Measurements from ENCODE around the gene CD72.
A peak's percentile ranks its signal among the peaks of the same experiment; 100 is the strongest.
"Not testable (repeated sequence)": the region's sequence is repeated elsewhere in the genome, so short reads cannot be mapped to it uniquely, and the experiment has no call there.

Gene CD72

DNA sequence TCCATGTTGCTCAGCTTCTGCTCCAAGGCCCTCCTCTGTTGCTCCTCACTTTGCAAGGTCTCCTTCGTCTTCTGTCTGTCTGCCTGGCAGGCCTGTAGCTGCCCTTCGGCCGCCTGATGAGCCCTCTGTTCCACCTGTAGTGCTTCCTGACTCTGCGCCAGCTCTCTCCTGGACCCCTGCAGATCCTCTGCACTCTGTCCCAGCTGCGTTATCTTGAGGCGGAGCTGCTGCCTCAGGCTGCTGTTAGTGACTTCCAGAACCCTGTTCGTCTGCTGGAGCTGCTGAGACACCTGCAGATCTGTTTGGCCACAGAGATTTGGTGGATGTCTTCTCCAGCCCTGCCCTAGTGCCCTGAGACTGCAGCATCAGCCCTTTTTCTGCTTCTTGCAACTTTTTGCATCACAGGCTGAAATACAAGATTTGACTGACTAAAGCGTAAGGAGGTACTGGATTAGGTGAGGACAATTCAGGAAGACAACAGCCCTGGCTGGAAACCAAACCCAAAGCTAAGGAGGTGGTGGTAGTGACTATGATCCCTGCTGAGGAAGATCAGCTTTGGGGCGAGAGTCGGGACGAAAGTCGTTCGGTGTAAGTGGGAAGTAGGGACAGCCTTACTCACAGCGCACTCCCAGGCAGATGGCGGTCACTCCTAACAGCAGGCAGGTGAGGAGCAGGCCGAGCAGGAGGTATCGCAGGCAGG lies 2.1 kb downstream of the CD72 start:
- DNase-seq: no peak

DNA sequence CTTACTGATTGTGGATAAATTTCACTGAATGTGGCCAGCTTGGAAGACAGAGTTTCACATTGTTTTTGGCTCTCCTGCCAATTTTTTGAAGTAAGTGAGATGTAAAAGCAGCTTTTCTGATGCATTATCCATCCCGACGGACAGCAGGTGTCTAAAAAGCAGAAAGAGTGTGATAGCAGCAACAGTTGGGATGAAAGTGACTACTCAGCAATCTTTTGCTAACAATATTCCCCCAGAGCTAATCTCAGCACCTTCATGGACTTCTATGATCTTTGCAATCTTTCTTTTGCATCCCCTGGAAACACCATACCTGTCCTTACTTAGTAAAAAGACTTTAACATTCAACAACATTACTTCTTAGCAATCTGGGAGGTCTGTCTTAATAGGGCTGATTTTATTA lies 5.4 kb downstream of the CD72 start:
- DNase-seq: no peak

DNA sequence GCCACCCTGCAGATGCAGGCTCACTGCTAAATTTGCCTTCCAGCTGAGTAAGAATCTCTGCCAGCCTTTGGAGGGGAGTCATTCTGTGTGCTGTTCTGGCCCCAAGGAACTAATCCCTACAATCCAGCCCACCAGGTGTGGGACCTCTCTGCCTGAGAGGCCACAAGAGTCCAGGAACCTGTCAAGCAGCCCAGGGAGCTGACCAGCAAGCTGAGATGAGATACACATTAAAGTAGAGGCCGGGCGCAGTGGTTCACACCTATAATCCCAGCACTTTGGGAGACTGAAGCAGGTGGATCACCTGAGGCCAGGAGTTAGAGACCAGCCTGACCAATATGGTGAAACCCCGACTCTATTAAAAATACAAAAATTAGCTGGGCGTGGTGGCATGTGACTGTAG lies 6.1 kb downstream of the CD72 start:
- DNase-seq: not testable (repeated sequence)

DNA sequence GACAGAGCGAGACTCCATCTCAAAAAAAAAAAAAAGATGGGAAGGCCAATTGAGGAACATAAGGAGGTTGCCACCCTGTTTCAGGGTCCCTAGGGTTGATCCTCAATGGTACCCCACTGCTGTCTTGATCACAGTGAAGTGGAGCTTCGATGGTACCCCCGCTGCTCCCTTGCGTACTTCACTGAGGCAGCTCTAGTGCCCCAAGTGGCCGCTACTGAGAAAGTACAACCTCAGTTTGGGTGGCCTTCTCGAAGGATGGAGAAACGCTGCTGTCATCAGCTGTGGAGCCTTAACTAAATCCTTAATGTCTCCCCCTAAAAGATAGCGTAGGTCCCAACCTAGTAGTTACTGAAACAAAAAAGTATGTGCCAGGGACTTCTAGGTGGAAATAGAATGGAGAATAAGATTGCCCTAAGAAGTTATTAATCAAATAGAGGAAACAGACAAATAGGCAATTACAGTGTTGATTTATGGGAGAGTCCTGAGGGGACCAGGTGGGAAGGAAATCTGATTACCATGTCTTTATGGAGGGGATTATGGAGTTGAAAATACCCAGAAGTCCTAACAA lies 6.9 kb downstream of the CD72 start:
- DNase-seq: peak; percentile 45

DNA sequence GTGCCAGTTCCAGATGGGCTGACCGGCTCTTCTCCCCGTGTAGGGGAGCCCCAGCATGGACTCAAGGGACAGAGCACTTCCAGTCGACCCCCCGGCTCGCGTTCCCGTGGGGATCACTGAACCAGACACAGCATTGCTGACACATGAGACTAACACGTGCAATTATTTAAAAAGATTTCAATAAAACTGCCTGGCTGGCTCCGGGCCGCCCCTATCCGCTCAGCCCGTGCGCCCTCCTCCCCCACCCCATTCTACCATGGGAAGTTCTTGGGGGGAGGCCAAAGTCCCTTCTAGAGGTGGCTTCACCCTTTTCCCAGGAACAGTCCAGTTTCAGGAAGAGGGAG lies 8.4 kb downstream of the CD72 start:
- no peak for DNase-seq

DNA sequence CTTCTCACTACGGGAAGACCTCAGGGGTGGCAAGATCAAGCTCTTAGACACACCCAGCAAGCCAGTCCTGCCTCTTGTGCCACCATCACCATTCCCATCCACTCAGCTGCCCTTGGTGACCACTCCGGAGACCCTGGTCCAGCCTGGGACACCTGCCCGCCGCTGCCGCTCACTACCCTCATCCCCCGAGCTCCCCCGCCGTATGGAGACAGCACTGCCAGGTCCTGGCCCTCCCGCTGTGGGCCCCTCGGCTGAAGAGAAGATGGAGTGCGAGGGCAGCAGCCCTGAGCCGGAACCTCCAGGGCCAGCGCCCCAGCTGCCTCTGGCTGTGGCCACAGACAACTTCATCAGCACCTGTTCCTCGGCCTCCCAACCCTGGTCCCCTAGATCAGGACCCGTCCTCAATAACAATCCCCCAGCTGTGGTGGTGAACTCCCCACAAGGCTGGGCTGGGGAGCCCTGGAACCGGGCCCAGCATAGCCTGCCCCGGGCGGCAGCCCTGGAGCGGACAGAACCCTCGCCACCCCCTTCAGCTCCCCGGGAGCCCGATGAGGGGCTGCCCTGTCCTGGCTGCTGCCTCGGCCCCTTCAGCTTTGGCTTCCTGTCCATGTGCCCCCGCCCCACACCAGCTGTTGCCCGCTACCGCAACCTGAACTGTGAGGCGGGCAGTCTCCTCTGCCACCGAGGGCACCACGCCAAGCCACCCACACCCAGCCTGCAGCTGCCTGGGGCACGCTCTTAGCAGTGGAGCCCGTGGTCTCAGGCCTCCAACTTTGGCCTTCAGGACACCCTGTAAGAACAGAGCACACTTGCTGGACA lies 9.0 kb downstream of the CD72 start:
- no peak for DNase-seq

DNA sequence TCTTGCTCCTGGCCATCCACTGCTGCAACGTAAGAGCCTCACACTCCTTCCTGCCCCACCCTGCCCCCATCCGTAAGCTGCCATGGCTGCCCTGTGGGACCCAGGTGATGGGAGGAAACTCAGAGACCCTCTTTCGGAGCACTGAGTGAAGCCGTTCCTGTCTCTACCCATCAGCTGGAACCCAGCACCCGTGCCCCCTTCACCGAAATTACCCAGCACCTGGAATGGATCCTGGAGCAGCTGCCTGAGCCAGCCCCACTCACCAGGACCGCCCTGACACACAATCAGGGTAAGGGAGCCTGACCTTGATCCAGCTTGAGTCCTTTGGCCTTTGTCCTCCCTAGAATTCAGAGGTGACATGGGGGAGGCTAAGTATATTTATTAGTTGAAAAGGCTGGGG lies 10.0 kb downstream of the CD72 start:
- DNase-seq: no peak

DNA sequence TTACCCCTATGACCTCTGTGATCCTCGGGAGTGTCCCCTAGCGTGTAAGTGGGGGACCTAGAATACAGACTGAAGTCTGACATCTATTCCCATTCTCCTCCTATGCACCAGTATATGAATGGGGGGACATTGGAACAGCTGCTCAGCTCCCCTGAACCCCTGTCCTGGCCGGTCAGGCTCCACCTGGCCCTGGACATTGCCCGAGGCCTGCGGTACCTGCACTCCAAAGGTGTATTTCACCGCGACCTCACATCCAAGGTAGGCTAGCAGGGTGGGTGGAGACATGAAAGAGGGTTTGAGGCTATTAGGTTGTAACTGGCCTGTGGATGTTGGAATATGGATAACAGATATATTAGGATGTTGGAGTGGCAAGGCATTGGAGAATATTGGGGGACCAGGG lies 11.5 kb downstream of the CD72 start:
- DNase-seq: no peak

DNA sequence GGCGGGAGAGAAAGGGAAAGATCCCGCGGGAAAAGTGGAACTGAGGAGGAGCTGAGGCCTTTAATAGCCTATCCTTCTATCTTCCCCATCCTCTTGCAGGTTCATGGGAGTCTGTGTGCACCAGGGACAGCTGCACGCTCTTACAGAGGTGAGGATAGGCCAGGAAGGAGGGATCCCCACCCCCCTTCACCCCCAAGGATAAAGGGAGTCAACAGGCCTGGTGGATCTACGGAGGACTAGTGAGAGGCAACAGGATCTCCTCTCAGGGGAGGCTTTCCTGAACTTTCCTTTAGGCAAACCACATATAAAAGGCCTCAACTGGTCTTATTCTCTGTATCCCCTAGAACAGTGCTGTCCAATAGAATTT lies 12.1 kb downstream of the CD72 start:
- DNase-seq: no peak

DNA sequence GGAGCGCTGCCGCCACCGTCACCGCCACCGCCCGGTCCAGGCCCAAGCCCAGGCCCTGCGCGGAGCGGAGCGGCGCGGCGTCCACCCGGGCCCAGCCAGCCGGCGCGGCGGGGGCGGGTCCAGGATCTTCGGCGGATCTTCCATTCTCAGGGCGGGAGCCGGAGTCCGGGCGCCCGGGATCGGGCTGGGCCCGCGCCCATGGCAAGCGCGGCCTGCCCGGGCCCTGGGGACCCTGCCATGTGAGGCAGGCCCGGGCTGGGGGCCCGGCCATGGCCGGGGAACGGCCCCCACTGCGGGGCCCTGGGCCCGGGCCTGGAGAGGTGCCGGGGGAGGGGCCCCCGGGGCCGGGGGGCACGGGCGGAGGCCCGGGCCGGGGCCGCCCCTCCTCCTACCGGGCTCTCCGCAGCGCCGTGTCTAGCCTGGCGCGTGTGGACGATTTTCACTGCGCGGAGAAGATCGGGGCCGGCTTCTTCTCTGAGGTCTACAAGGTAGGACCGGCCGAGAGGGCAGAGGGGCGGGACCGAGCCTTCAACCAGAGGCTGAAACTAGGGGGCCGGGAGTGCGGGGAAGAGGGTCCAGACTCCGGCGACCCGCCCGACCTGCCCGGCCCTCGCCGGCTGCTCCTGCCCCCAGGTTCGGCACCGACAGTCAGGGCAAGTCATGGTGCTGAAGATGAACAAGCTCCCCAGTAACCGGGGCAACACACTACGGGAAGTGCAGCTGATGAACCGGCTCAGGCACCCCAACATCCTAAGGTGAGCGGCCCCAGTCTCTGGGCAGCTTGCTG lies 12.7 kb downstream of the CD72 start:
- DNase-seq: no peak

DNA sequence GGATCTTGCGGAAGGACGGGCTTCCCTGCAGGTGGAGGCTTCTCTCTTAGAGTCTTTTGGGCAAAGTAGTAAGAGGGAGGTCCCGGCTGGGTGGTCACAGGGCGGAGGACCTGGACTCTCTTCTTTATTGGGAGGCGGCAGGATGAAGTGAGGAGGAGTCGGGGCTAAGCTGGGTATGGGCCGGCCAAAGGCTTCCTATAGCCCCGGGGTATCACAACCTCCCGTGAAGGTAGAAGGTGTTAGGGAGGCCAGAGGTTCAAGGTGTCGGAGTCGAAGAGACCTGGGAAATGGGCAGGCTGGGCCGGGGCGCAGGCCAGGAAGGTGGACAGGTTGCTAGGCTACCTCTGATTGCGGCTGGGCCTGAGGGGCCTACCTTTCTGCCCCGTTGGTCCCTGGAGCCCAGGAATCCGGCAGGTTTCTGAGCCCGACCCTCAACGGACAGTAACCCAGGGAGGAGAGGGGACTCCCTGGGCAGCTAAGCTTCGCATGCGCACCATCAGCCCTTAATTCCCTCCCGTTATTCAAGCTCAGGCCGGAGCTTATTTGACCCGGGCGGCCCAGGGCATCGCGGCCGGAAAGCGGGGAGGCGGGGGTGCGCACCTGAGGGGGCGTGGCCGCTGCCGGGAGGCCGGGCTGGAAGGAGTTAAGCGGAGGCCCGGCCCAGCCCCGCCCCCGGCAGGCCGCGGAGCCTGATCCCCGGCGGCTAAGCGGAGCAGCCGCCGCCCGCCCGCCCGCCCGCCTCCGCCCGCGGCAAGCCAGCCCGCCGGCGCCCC lies 13.4 kb downstream of the CD72 start, which contains the start of gene TESK1:
Gene TESK1 (plus strand): TSS at position 685 of the 773 bp plus-strand sequence. CDS start 358 bp downstream, outside the sequence.
- peak; percentile 65 for DNase-seq

DNA sequence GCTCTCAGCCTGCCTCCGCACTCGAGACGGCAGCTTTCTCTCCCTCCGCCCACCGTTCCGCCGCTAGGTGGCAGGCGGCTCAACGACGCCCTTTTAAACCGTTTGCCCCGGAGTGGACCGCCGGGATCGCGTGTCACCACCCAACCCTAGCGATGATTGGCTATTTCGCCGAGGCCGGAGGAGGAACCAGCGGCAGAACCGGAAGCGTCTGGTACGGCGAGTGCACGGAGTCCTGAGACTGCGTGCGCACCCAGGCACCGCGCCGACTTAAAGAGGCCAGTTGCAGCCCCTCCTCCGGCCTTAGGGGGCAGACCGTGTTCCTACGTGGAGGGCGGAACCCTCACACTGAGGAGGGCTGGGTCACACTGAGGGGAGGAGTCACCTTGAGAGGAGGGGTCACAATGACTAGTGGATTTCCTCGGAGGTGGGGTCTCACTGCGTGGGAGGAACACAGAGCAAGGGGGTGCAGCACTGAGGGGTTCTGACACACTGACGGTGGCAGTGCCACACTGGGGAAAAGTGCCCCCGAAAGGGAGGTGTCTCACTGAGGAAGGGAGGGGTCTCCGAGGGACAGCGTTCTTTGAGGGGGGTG lies 14.1 kb downstream of the CD72 start:
- DNase-seq: peak; percentile 99

DNA sequence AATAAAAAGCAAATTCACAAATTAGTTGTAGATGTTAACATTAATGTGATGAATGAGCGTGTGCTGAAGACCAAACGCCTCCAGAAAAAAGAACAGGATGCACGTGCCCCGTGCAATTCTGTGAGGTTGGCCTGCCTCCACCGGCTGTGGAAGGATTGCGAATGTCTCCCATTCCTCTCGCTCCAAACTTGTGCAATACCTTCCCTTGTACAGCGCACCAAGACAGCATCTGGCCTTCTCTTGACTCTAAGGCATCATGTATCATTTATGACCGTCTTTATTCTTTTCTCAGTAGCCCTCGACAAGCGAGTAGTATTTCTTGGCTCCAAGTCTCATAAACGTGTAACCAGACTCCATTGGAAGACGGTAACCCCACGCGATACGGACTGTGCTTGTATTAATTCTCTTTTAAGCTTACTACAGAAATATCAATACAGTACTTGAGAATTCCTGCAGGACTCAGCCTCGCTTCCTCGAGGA lies 14.7 kb downstream of the CD72 start:
- DNase-seq: peak; percentile 67

DNA sequence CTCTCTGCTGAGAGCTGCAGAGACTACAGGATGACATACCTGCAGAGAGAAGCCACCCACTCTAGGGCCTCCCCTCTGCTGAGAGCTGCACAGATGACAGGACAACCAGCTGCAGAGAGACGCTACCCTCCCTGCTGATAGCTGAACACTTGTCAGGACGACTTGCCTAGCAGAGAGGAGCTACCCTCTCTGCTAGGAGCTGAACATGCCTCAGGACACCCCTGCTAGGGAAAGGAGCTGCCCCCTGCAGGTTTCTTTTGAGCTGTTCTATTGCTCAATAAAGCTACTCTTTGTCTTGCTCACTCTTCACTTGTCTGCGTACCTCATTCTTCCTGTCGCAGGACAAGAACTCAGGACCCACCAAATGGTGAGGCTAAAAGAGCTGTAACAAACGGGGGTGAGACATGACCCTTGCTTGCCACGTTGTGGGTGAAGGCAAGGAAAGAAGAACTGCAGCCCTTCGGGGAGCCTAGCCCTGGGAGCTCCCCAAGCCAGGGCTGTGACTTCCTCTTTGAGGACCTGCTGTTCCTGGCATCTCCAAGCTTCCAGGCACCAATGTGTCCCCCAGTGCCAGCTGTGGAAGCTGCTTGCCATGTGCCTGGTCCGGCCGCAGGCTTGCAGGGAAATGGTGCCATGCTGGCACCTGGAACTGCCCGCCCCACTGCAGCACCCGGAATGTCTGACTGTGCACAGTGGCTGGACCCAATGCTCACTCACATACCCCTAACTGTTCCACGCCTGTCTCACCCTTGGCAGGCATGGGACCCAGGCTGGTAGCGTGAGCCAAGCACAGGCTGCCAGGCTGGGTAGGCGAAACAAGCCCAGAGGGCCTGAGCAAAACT lies 18.2 kb downstream of the CD72 start:
- DNase-seq: no peak

DNA sequence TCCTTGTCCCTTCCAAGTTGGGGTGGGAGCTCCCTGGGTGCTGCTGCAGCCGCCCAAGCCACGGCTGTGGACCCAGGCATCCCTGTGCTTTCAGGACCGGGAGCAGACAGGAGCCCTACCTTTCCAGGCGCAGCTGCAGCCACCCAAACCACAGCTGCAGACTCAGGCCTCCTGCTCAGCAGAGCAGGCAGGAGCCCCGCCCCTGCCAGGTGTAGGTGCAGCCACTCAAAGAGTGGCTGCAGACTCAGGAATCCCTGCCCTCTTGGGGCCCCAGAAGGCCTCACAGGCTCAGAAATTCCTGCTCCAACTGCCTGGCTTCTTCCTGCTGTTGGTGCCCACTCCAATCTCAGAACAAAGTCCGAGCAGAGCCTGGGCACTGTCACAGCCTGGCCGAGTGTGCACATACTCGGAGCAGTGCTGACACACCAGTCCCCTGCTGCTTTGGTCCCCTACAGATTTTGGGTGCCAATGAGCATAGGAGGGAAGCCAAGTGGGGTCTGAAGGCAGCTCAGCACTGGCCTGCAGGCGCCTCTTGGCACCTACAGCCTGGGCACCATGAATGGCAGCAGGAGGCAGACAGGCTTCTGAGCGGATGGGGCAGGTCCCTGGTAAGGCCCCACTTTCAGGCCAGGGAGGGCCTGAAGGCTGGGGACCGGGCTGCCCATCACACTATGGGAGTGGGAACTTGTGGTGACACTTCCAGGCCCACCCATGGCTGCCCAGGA lies 19.2 kb downstream of the CD72 start:
- DNase-seq: no peak

DNA sequence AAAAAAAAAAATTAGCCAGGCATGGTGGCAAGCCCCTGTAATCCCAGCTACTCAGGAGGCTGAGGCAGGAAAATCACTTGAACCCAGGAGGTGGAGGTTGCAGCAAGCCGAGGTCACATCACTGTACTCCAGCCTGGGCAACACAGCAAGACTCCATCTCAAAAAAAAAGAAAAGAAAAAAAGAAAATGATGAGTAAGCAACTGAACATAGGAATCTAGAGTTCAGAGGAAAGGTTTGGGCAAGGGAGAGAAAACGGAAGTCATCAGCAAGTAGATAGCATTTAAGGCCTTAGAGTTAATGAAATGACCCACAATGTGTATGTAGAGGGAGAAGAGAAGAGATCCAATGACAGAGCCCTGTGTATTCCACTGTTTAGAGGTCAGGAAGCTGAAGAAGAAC lies 21.3 kb downstream of the CD72 start:
- DNase-seq: not testable (repeated sequence)

DNA sequence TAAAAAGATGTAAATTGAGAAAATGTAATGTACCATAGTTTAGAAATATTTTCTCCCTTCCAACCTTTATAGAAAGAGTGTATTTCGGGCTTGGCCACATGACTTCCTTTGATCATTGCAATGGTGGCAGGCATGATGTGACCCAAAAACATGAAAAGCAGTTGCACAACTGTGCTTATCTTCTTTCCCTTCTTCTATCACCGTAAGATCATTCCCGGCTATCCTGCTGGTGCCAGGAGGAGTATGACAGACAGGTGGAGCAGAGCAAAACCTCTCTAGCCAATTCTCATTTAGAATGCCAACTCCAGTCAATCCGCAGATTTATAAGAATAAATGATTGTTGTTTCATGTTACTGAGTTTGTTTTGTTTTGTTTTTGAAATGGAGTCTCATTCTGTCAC lies 23.7 kb downstream of the CD72 start:
- no peak for DNase-seq

DNA sequence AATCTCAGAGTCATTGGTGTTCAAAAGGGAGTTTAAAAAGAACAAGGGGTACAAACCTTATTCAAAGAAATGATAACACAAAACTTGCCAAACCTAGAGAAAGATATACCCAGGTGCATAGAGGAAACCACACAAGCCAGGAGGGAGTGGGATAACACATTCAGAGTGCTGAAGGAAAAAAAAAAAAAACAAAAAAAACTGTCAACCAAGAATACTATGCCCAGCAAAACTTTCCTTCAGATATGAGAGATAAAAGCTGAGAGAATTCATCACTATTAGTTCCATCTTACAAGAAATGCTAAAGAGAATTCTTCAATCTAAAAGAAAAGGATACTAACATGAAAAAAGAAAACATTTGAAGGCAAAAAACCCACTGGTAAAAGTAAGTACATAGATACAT lies 24.6 kb downstream of the CD72 start:
- no peak for DNase-seq

DNA sequence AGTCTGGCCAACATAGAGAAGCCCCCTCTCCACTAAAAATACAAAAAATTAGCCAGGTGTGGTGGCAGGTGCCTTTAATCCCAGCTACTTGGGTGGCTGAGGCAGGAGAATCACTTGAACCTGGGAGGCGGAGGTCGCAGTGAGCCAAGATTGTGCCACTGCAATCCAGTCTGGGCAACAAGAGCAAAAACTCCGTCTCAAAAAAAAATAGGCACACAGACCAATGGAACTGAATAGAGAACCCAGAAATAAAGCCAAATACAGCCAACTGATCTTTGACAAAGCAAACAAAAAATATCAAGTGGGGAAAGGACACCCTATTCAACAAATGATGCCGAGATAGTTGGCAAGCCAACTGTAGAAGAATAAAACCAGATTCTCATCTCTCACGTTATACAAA lies 29.7 kb downstream of the CD72 start:
- DNase-seq: not testable (repeated sequence)

DNA sequence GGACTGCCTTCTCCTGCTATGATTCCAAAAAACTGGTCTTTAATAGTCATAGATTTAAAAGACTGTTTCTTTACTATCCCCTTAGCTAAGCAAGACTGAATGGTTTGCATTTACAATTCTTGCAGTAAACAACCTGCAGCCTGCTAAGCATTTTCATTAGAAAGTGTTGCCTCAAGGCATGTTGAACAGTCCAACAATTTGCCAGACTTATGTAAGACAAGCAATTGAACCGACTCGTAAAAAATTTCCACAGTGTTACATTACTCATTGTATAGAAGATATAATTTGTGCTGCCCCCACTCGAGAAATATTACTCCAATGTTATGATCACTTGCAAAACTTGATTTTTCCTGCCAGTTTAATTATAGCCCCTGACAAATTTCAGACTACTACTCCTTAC lies 33.5 kb downstream of the CD72 start:
- DNase-seq: not testable (repeated sequence)

Data from midbrain (tissue), 1 donor.